ENCODE measurements around the gene GSG1L.

DNA sequence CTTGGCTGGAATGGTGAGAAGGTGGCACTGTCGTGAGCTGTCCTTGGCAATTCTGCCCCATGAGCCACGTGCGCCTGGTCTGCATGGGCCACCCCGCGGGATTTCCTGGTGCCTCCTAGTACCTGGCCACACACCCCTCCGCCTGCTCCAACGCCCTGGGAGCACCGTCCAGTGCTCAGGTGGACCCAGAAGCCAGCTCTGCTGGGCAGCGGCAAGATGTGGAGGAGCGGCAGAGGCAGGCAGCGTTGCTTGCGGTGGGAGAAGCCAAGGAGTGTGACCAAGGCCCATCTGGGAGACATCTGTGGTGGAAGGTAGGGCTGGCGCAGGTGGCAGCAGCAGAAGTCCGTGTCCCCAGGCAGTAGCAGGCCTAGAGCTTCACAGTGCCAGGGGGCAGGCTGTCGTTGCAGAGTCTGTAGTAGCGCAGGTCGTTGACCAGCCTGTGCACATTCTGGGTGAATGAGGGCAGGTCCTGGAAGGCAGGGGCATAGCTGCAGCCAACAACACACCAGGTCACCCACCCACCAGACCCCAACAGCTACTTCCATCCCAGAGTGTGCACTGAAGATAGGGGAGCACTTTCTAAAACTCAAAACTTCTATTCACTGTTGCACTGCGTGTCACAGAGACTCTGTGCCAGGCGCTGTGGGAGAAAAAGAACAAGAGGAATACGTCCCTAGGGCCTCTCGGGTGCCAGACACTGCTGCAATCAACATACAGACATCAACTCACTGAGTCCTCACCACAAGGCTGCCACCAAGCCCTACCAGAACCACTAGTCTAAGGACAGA, 34.9 kb upstream of the GSG1L start:
- no peak for TF ChIP-seq GATA1 (IDR thresholded peaks at IDR 0.05; ENCODE audit: low read depth, low read length)
- TF ChIP-seq POLR2A (IDR thresholded peaks at IDR 0.05; ENCODE audit: low read length): no peak

All from erythroblast (primary cell).